ENCODE data around the gene TNNI3.
"Not testable (repeated sequence)": the region's sequence is repeated elsewhere in the genome, so short reads cannot be mapped to it uniquely, and the experiment has no call there.

TNNI3 gene

DNA sequence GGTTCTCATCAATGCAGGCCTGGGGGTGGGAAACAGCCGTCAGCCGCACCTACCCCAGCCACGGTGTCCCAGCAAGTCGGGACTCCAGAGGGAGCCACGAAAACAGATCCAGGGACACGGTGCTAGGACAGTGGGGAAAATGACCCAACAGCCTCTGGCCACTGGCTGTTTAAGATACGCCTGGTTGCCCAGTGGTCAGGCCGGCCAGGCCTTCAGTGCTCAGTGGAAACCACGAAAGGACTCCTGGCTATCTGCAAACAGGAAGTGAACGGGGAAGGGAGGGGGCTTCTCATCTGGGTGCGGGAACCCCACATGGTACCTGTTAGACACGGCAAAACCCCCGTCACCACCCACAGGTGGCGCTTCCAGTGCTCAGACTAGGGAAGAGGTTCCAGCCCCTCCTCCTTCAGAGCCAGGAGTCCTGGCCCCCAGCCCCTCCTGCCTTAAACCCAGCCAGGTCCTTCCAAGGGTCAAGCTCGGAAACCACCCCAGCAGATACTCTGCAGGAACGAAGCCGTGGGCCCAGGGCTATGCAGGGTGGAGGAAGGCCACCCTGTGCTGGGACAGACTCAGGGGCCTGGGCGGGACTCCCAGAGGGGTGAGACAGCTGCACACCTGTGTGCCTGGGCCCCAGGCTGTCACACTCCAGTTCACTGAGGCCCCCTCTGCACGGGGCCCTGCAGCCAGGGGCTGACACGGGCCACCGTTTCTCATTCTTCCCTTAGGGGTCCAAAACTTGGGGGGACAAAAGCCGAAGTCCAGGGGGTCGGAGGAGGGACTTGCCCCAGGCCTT, 44.6 kb downstream of the TNNI3 start:
- peak; percentile 13 for DNase-seq (ENCODE audit: low spot score)

DNA sequence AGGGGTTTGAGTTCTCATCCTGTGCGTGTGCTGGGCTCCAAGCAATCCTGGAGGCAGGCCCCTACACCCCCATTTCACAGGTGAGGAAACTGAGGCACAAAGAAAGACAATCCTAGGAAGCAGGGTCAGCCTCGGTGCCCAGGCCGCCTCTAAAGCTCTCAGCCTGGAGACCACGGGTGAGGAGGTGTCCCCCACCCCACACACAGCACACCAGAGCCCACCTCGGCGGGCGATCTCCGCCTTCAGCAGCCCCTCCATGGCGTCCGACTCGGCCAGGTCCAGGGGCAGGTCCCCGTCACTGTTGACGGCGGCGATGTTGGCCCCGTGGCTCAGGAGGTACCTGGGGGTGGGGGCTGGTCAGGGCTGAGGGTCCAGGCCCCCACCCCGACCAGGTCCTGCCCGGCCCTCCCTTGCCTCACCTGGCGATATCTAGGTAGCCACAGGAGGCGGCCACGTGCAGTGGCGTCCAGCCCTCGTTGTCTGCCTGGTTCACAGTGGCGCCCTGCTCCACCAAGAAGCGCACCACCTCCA, 45.2 kb downstream of the TNNI3 start:
- no peak for DNase-seq (ENCODE audit: low spot score)

DNA sequence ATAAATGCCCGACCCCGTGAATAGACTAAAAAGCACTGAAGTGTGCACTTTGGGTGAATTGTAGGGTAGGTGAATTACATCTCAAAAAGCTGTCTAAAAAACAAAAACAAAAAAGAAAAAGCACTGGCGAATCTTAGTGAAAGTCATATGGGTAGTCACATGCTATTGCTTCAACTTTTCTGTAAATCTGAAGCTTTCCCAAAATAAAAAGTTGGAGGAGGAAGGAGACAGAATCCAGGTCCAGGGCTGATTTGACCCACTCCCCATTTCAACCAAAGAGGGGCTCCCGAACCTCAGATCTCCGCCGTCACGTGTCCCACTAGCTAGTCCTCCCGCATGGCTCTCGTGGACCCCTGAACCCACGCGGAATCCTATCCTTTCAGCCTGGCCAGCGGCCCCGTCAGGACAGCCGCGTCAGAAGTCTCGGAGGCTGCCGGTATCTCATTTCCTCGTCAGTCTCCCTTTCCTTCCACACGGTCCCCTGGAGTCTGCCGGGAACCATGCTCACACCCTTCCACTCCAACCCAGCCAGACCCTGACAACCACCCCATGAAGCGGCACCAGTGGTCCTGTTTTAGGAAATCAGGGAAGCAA, 46.2 kb downstream of the TNNI3 start:
- no peak for DNase-seq (ENCODE audit: low spot score)

DNA sequence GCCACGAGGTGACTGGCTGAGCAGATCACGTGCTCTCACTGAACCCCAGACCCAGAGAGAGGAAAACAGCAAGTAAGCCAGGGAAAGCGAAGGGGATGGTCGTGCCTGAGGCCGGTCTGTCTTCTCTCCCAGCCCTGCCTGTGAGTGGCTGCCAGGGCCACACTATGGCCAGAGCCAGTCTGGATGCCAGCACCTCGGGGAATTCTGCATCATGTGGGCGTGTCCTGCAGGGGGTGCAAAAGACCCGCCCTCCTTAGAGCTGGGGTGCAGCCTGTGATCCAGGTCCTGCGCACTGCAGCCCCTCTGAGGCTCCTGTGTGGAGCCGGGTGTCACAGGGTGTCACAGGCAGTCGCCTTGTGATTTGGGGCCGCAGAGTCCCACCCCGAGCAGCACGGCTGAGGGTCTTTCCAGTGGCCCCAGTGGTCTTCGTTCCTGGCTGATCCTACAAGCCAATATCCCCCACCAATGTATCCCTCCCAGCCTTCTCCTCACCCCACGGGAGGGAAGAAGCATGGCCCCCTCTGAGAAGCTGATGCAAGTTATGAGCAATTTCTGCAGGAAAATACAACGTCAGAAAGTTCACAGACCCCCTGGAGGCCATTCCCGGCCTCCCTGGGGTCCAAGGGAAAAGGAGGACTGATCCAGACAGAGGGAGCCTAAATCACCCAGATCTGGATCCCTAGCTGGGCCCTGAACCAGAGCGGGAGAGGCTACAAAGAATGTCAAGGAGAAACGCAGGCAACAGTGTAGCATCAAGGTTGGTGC, 47.8 kb downstream of the TNNI3 start:
- DNase-seq (ENCODE audit: low spot score) = no peak

DNA sequence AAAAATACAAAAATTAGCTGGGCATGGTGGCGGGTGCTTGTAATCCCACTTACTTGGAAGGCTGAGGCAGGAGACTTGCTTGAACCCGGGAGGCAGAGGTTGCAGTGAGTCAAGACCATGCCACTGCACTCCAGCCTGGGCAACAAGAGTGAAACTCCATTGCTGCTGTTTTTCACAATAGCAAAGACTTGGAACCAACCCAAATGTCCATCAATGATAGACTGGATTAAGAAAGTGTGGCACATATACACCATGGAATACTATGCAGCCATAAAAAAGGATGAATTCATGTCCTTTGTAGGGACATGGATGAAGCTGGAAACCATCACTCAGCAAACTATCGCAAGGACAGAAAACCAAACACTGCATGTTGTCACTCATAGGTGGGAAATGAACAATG, 50.3 kb downstream of the TNNI3 start:
- not testable (repeated sequence) for DNase-seq (ENCODE audit: low spot score)

DNA sequence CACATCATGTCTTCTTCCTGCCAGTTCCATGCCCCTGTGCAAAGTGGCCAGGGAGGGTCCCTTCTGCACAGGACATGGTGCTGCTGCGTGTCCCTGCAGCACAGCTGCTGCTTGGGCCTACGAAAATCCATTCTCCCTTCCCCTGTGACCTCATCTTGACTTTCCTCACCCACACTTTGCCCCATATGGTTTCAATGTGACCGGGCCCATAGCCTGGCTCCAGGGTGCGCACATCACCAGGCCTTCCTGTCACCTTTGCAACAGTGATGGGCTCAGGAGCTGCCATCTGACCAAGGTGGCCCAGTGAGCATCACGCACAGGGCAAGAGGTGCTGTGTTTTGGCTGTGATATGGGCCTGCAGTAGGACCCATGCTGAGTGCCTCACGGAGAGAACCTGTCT, 50.9 kb downstream of the TNNI3 start:
- no peak for DNase-seq (ENCODE audit: low spot score)

DNA sequence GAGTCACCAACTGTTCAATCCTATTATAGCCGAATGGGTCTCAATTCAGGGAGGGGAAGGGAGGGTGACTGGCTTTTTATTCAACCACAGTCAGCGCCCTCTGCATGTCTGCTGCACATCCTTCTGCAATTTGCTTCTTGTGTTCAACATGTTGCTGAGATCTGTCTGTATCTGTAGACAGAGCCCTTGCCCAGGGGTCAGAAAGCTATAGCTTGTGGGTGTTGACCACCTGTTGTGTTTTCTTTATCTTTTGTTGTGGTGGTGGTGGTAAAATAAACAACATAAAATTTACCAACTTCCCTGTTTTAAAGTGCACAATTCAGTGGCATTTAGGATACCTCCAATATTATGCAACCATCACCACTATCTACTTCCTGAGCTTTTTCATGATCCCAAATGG, 52.3 kb downstream of the TNNI3 start:
- no peak for DNase-seq (ENCODE audit: low spot score)

DNA sequence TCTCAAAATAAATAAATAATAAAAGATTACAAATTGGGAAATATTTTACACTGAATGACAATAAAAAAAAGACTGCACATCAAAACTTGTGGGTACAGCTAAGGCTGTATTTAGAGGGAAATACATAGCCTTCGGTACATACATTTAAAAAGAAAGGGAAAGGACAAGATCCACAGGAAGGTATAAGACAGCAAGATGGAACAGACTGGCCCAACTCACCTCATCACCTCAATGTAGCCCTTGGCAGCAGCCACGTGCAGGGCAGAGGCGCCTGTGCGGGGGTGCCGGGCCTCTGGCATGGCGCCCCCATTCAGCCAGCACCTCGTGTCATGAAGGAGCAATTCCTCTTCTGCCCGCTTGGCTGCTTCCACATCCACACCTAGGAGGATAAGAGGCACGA, 54.3 kb downstream of the TNNI3 start:
- DNase-seq (ENCODE audit: low spot score) = no peak
